ENCODE data around the gene ADAMTS16.
"Not testable (repeated sequence)": the region's sequence is repeated elsewhere in the genome, so short reads cannot be mapped to it uniquely, and the experiment has no call there.

DNA sequence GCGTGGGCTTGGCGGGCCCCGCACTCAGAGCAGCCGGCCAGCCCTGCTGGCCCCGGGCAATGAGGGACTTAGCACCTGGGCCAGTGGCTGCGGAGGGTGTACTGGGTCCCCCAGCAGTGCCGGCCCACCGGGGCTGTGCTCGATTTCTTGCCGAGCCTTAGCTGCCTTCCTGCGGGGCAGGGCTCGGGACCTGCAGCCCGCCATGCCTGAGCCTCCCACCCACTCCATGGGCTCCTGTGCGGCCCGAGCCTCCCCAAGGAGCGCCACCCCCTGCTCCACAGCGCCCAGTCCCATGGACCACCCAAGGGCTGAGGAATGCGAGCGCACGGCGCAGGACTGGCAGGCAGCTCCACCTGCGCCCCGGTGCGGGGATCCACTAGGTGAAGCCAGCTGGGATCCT, 2.3 kb upstream of the ADAMTS16 start:
- TF ChIP-seq, protein P1, sequence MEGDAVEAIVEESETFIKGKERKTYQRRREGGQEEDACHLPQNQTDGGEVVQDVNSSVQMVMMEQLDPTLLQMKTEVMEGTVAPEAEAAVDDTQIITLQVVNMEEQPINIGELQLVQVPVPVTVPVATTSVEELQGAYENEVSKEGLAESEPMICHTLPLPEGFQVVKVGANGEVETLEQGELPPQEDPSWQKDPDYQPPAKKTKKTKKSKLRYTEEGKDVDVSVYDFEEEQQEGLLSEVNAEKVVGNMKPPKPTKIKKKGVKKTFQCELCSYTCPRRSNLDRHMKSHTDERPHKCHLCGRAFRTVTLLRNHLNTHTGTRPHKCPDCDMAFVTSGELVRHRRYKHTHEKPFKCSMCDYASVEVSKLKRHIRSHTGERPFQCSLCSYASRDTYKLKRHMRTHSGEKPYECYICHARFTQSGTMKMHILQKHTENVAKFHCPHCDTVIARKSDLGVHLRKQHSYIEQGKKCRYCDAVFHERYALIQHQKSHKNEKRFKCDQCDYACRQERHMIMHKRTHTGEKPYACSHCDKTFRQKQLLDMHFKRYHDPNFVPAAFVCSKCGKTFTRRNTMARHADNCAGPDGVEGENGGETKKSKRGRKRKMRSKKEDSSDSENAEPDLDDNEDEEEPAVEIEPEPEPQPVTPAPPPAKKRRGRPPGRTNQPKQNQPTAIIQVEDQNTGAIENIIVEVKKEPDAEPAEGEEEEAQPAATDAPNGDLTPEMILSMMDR (IDR thresholded peaks at IDR 0.05) = not testable (repeated sequence)
- not testable (repeated sequence) for TF ChIP-seq POLR2A (IDR thresholded peaks at IDR 0.05)
